Measurements from ENCODE around the gene SRSF12.

The SRSF12 gene

GRCh38 chr6:89133981-89134380, 16.1 kb upstream of the SRSF12 start (continued):
- no peak for TF ChIP-seq TSHZ2 (CRISPR knock-in tag; IDR thresholded peaks at IDR 0.05)
- TF ChIP-seq ZC3H10 (CRISPR knock-in tag; IDR thresholded peaks at IDR 0.05): no peak
- TF ChIP-seq TCF4 (CRISPR knock-in tag; IDR thresholded peaks at IDR 0.05; ENCODE audit: borderline replicate concordance): no peak

DNA sequence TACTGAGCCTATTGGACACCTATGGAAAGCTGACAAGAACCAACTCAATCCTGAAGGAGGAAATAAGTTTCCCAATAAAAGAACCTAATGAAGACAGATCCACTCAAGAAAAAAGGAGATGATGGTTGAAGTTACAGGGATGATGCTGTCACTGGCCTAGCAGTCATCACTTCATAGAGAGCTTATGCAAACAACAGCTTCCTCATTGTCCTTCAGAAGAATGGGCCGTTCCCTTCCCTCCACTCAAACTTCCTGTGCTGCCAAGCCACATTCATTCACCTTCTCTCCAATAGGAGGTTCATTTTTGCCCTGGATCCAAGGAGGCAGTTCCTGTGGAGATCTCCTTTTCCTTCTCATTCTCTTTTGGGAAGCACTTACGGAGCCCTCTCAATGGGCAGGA, 14.2 kb upstream of the SRSF12 start:
- ATAC-seq: no peak

GRCh38 chr6:89131599-89131998, 13.7 kb upstream of the SRSF12 start:
- no peak for ATAC-seq
- TF ChIP-seq TCF4 (CRISPR knock-in tag; IDR thresholded peaks at IDR 0.05; ENCODE audit: borderline replicate concordance) (no peak), CSRNP3 (CRISPR knock-in tag; IDR thresholded peaks at IDR 0.05) (no peak), ZNF70 (CRISPR knock-in tag; IDR thresholded peaks at IDR 0.05) (no peak), TOX (CRISPR knock-in tag; IDR thresholded peaks at IDR 0.05; ENCODE audit: borderline replicate concordance) (no peak), CREB5 (CRISPR knock-in tag; IDR thresholded peaks at IDR 0.05; ENCODE audit: low read depth) (no peak), BACH2 (CRISPR knock-in tag; IDR thresholded peaks at IDR 0.05; ENCODE audit: borderline replicate concordance) (no peak), CSDC2 (CRISPR knock-in tag; IDR thresholded peaks at IDR 0.05) (no peak), GLIS3 (CRISPR knock-in tag; IDR thresholded peaks at IDR 0.05) (no peak), ARNTL (CRISPR knock-in tag; IDR thresholded peaks at IDR 0.05; ENCODE audit: borderline replicate concordance, low read depth) (no peak), PPARA (CRISPR knock-in tag; IDR thresholded peaks at IDR 0.05; ENCODE audit: borderline replicate concordance) (no peak), ZC3H10 (CRISPR knock-in tag; IDR thresholded peaks at IDR 0.05) (no peak), ZFP30 (CRISPR knock-in tag; IDR thresholded peaks at IDR 0.05) (no peak), OSR1 (CRISPR knock-in tag; IDR thresholded peaks at IDR 0.05) (no peak), ZFP3 (CRISPR knock-in tag; IDR thresholded peaks at IDR 0.05) (no peak)

More for the DNA sequence above, 14.2 kb upstream of the SRSF12 start:
- no peak for TF ChIP-seq RARB (CRISPR knock-in tag; IDR thresholded peaks at IDR 0.05)
- no peak for TF ChIP-seq ZFP30 (CRISPR knock-in tag; IDR thresholded peaks at IDR 0.05)
- TF ChIP-seq ARNTL (CRISPR knock-in tag; IDR thresholded peaks at IDR 0.05; ENCODE audit: borderline replicate concordance, low read depth): no peak
- no peak for TF ChIP-seq ISL1 (CRISPR knock-in tag; IDR thresholded peaks at IDR 0.05)
- no peak for TF ChIP-seq ZC3H10 (CRISPR knock-in tag; IDR thresholded peaks at IDR 0.05)
- no peak for TF ChIP-seq SNAI2 (CRISPR knock-in tag; IDR thresholded peaks at IDR 0.05)
- no peak for TF ChIP-seq TSHZ2 (CRISPR knock-in tag; IDR thresholded peaks at IDR 0.05)
- no peak for TF ChIP-seq ZNF8 (CRISPR knock-in tag; IDR thresholded peaks at IDR 0.05)
- TF ChIP-seq PPARA (CRISPR knock-in tag; IDR thresholded peaks at IDR 0.05; ENCODE audit: borderline replicate concordance): no peak
- no peak for TF ChIP-seq PATZ1 (CRISPR knock-in tag; IDR thresholded peaks at IDR 0.05; ENCODE audit: borderline replicate concordance)
- no peak for TF ChIP-seq BACH2 (CRISPR knock-in tag; IDR thresholded peaks at IDR 0.05; ENCODE audit: borderline replicate concordance)
- no peak for TF ChIP-seq CSDC2 (CRISPR knock-in tag; IDR thresholded peaks at IDR 0.05)
- TF ChIP-seq ZNF70 (CRISPR knock-in tag; IDR thresholded peaks at IDR 0.05): no peak
- TF ChIP-seq ZNF565 (CRISPR knock-in tag; conservative IDR thresholded peaks at IDR 0.05; ENCODE audit: low read depth): no peak
- no peak for TF ChIP-seq TOX (CRISPR knock-in tag; IDR thresholded peaks at IDR 0.05; ENCODE audit: borderline replicate concordance)
- TF ChIP-seq ZFP3 (CRISPR knock-in tag; IDR thresholded peaks at IDR 0.05): no peak
- TF ChIP-seq TCF4 (CRISPR knock-in tag; IDR thresholded peaks at IDR 0.05; ENCODE audit: borderline replicate concordance): no peak
- no peak for TF ChIP-seq GLIS3 (CRISPR knock-in tag; IDR thresholded peaks at IDR 0.05)

All from SK-N-SH treated with all-trans-retinoic acid at 6 μM for 48 hours (cell line).